HG03432 (cell line): ENCODE measurements around the gene HSCB.
"Not testable (repeated sequence)": the region's sequence is repeated elsewhere in the genome, so short reads cannot be mapped to it uniquely, and the experiment has no call there.

Source experiments
- ATAC-seq: cut with Tn5 transposase; IDR thresholded peaks from one replicate; pipeline ENCODE4 v1.9.1; 2021; ENCODE audit warnings: mild to moderate bottlenecking, moderate library complexity; ENCODE audit not compliant: unreplicated experiment

HSCB gene

DNA sequence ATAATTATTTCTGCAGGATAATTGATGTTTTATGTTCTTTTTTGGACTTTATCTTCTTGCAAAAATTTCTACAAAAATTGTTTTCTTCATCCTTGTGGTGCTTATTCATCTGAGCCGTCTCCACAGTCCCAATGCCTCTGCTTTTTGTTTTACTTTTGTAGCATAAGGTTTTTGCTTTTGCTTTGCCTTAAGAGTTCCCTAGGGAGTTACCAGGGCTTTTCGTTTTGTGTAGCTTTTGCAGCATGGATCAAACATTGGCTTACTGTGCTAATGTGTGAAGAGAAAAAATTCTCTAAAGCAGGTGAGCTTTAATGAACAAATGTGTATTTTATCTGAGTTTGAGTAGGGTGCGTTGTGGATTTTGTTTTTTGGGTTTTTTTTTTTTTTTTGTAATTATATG, 46.8 kb downstream of the HSCB start:
- no peak for ATAC-seq

DNA sequence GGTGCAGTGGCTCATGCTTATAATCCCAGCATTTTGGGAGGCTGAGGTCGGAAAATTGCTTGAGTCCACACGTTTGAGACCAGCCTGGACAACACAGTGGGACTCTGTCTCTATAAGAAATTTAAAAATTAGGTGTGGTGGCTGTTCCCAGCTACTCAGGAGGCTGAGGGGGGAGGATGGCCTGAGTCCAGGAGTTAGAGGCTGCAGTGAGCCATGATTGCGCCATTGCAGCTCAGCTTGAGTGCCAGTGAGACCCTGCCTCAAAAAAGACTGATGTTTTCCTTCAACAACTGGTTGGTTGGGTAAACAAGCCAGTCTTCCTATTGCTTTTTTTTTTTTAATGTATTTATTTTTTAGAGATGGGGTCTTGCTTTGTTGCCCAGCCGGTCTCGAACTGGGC, 49.3 kb downstream of the HSCB start:
- no peak for ATAC-seq

GRCh38 chr22:28791841-28792490, 50.1 kb downstream of the HSCB start:
- ATAC-seq, result peak; percentile 72

GRCh38 chr22:28792491-28793383, 50.9 kb downstream of the HSCB start:
- ATAC-seq, result peak; percentile 42

- no peak for ATAC-seq
Measured at GRCh38 chr22:28793976-28794584, 52.2 kb downstream of the HSCB start.

DNA sequence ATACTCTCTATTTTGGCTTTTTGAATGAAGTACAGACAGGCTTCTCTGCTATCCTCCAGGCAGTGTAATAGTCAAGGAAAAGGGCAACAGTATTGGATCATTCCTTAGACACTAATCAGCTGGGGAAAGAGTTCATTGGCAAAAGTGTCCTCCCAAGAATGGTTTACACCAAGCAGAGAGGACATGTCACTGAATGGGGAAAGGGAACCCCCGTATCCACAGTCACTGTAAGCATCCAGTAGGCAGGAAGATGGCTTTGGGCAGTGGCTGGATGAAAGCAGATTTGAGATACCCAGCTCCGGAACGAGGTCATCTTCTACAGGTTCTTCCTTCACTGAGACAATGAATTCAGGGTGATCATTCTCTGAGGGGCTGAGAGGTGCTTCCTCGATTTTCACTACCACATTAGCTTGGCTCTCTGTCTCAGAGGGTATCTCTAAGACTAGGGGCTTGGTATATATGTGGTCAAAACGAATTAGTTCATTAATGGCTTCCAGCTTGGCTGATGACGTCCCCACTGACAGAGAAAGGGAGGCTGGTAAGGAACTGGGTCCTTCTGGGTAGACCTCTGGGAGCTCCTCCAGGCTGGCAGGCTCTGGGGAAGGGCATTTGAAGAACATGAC, 53.3 kb downstream of the HSCB start:
- ATAC-seq, result no peak

DNA sequence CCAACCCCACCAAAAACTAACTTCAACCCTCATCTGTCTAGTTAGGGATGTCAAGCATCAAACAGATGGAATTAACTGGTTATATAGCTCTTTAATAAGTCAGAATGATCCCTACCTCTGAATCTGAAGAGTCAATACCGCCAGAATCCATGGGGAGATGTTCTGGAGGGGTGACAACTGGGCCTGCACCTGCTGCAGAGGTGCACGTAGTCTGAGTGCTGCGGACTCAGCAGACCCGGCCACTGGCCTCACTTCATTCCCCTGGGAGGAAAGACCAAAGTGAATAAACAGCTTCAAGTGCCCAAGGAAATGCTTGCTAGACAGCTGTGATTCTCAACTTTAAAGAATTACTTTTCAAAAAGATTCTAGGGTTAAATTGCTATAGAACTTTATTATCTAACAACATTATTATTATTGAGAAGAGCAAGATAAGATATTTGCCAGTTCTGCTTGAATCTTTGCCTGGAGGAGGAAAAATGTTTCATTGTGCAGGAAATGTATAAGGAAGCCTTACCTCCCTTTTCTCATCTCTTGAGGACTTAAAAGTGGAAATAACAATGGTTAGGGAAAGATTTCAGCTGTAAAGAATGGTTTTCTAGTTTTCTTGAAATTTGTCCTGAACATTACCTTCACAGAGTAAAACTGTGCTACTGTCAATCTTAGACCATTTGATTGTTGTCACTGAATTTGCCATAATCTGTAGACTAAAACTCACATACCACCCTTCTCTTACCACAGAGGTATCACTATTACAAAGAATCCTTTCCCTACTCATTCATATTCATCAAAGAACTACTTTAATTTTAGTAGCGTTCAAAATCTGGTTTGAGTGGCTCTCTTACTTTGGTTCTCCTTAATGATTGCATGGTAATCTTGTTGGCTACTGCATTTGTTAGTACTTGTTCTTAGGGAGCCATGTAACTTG, 54.4 kb downstream of the HSCB start:
- ATAC-seq, result no peak

GRCh38 chr22:28798810-28799605, 57.2 kb downstream of the HSCB start:
- no peak for ATAC-seq

GRCh38 chr22:28799606-28800307, 57.9 kb downstream of the HSCB start:
- ATAC-seq, result peak; percentile 31

GRCh38 chr22:28800308-28801041, 58.6 kb downstream of the HSCB start, which contains the start of gene XBP1:
Gene XBP1 (minus strand): TSS chr22:28800569.
- ATAC-seq, result peak; percentile 88

GRCh38 chr22:28801845-28802594, 60.2 kb downstream of the HSCB start:
- ATAC-seq, result no peak

GRCh38 chr22:28802595-28803123, 60.8 kb downstream of the HSCB start:
- no peak for ATAC-seq

GRCh38 chr22:28805426-28805825, 63.6 kb downstream of the HSCB start:
- ATAC-seq, result not testable (repeated sequence)
